Measurements from ENCODE around the gene ZNF22.
A peak's percentile ranks its signal among the peaks of the same experiment; 100 is the strongest.

Gene ZNF22

DNA sequence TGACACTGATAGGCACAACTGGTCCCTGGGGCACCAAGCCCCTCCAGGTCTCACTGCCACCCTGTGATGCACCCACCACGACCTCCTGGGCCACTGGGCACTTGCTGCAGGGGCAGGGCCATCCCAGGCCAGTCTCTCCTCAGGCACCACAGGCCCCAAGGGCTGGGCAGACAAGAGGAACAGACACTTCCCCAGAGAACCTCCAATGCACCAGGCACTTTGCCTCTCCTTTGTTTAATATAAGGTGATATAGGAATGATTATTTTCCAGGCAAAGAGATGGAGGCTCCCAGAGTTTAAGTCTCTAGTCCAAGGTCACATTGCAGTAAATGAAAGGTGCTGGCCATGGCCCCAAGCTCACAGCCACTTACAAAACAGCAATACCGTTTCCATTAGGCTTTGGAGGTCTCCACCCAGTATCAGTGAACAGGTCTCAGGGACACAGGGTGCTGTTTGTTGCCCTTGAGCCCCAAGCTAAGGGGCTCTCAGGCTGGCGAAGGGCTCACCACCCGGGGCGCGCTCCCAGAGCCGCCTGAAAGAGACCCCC lies 26.6 kb upstream of the ZNF22 start:
- peak overlapping the region; percentile 64 for H3K4ac ChIP-seq (ENCODE audit: low read depth, low read length)
- no peak overlapping the region for H2BK5ac ChIP-seq (ENCODE audit: low read length)
- H3K36me3 ChIP-seq (ENCODE audit: control insufficient read depth, insufficient read depth, low read length), result no peaks in the 10 kb centered on the region
- WGBS (ENCODE audit: extremely low coverage, insufficient coverage, low lambda C conversion rate), result no CpG with 5 or more reads among the region's 7 CpGs
- H4K5ac ChIP-seq (ENCODE audit: low read length), result no peak overlapping the region
- peak overlapping the region; percentile 82 for H3K9ac ChIP-seq (ENCODE audit: low read length)
- H3K4me2 ChIP-seq (ENCODE audit: low read length), result peak overlapping the region; percentile 51
- H2AK5ac ChIP-seq (ENCODE audit: low read length), result peak overlapping the region; percentile 18
- no peaks in the 10 kb centered on the region for H3K27me3 ChIP-seq (ENCODE audit: insufficient read depth, low read length, poor library complexity)
- peak overlapping the region; percentile 99 for H3K23ac ChIP-seq (ENCODE audit: low read length)
- H3K4me3 ChIP-seq (ENCODE audit: low read length), result no peak overlapping the region
- no peak for DNase-seq
- H3K79me2 ChIP-seq (ENCODE audit: control insufficient read depth, insufficient read depth, low read length), result no peaks in the 10 kb centered on the region
- H3K79me1 ChIP-seq (ENCODE audit: low read length), result no peaks in the 10 kb centered on the region
- H4K8ac ChIP-seq (ENCODE audit: low read depth, low read length), result no peak overlapping the region
- H2BK120ac ChIP-seq (ENCODE audit: low read depth, low read length), result no peak overlapping the region
- H3K56ac ChIP-seq (ENCODE audit: low read length), result peak overlapping the region; percentile 94
- H2BK15ac ChIP-seq (replicated peaks; ENCODE audit: low read depth), result no peak overlapping the region
- H3K27ac ChIP-seq (ENCODE audit: low read depth, low read length), result no peak overlapping the region
- H3K18ac ChIP-seq (ENCODE audit: low read length), result peak overlapping the region; percentile 44
- H3K4me1 ChIP-seq (ENCODE audit: control insufficient read depth, low read depth, low read length), result peaks cover 15% of the 10 kb centered on the region

- Histone ChIP-seq H3K56ac (ENCODE audit: low read length) (peak overlapping the region; percentile 94), H3K18ac (ENCODE audit: low read length) (peak overlapping the region; percentile 51), H3K4me3 (ENCODE audit: low read length) (peak overlapping the region; percentile 46), H3K4me1 (ENCODE audit: control insufficient read depth, low read depth, low read length) (peaks cover 17% of the 10 kb centered on the region), H4K8ac (ENCODE audit: low read depth, low read length) (no peak overlapping the region), H3K79me2 (ENCODE audit: control insufficient read depth, insufficient read depth, low read length) (no peaks in the 10 kb centered on the region), H3K27ac (ENCODE audit: low read depth, low read length) (peak overlapping the region; percentile 64), H2BK120ac (ENCODE audit: low read depth, low read length) (no peak overlapping the region), H3K23ac (ENCODE audit: low read length) (peak overlapping the region; percentile 99), H3K27me3 (ENCODE audit: insufficient read depth, low read length, poor library complexity) (no peaks in the 10 kb centered on the region), H3K79me1 (ENCODE audit: low read length) (no peaks in the 10 kb centered on the region), H3K9ac (ENCODE audit: low read length) (peak overlapping the region; percentile 82), H4K5ac (ENCODE audit: low read length) (no peak overlapping the region), H3K4ac (ENCODE audit: low read depth, low read length) (peak overlapping the region; percentile 64), H2AK5ac (ENCODE audit: low read length) (no peak overlapping the region), H3K36me3 (ENCODE audit: control insufficient read depth, insufficient read depth, low read length) (no peaks in the 10 kb centered on the region), H3K4me2 (ENCODE audit: low read length) (peak overlapping the region; percentile 61), H2BK15ac (replicated peaks; ENCODE audit: low read depth) (no peak overlapping the region), H2BK5ac (ENCODE audit: low read length) (peak overlapping the region; percentile 54)
- peak; percentile 78 for DNase-seq
- WGBS (ENCODE audit: extremely low coverage, insufficient coverage, low lambda C conversion rate), result no CpG with 5 or more reads among the region's 46 CpGs
Observed at GRCh38 chr10:44974628-44975430, 25.9 kb upstream of the ZNF22 start.

DNA sequence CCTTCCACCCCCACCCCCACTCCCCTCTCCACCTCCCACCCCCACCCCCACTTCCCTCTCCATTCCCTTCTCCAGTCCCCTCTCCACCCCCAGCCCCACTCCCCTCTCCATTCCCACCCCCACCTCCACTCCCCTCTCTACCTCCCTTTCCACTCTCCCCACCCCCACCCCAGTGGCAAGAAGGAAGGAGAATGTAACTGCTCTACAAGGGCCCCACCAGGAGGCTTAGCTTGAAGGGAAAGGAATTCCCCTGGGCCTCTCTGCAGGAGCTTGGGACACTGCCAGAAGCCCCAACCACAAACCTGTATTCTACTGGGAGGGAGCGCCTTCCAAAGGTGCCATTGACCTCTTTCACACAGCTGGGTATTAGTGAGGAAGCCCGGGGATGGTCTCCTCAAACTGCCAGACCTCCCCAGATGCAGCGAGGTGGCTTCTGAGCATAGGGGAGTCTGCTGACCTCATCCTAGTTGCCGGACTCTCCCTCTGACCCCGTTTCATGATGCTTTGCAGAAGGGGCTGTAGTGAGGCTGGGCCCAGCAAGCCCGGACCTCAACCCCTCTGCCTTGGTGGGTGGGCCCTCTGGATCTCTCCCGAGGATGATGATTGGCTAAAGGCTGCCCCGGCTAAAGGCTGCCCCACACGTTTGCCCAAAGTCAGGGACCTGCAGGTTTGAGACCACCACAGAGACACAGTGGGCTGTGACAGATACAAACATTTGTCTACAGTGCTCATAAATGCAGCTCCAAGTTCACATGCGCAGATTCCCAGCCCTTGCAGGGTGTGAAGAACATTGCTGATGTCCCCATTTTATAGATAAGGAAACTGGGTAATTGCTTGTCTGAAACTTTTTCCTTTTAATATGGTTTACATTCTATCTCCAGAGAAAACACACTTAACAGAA lies 25.0 kb upstream of the ZNF22 start:
- no peak overlapping the region for H2BK5ac ChIP-seq (ENCODE audit: low read length)
- H3K36me3 ChIP-seq (ENCODE audit: control insufficient read depth, insufficient read depth, low read length), result no peaks in the 10 kb centered on the region
- no peaks in the 10 kb centered on the region for H3K79me2 ChIP-seq (ENCODE audit: control insufficient read depth, insufficient read depth, low read length)
- H3K23ac ChIP-seq (ENCODE audit: low read length), result no peak overlapping the region
- no peak overlapping the region for H4K5ac ChIP-seq (ENCODE audit: low read length)
- WGBS (ENCODE audit: extremely low coverage, insufficient coverage, low lambda C conversion rate), result no CpG with 5 or more reads among the region's 10 CpGs
- no peak overlapping the region for H2AK5ac ChIP-seq (ENCODE audit: low read length)
- no peak overlapping the region for H3K4me3 ChIP-seq (ENCODE audit: low read length)
- H3K56ac ChIP-seq (ENCODE audit: low read length), result peak overlapping the region; percentile 58
- no peaks in the 10 kb centered on the region for H3K79me1 ChIP-seq (ENCODE audit: low read length)
- peak; percentile 90 for DNase-seq
- H3K4me2 ChIP-seq (ENCODE audit: low read length), result peak overlapping the region; percentile 9
- no peak overlapping the region for H3K9ac ChIP-seq (ENCODE audit: low read length)
- H3K18ac ChIP-seq (ENCODE audit: low read length), result no peak overlapping the region
- H2BK120ac ChIP-seq (ENCODE audit: low read depth, low read length), result no peak overlapping the region
- H2BK15ac ChIP-seq (replicated peaks; ENCODE audit: low read depth), result no peak overlapping the region
- H3K27me3 ChIP-seq (ENCODE audit: insufficient read depth, low read length, poor library complexity), result no peaks in the 10 kb centered on the region
- H3K4me1 ChIP-seq (ENCODE audit: control insufficient read depth, low read depth, low read length), result peaks cover 17% of the 10 kb centered on the region
- H4K8ac ChIP-seq (ENCODE audit: low read depth, low read length), result no peak overlapping the region
- H3K4ac ChIP-seq (ENCODE audit: low read depth, low read length), result no peak overlapping the region
- peak overlapping the region; percentile 68 for H3K27ac ChIP-seq (ENCODE audit: low read depth, low read length)

DNA sequence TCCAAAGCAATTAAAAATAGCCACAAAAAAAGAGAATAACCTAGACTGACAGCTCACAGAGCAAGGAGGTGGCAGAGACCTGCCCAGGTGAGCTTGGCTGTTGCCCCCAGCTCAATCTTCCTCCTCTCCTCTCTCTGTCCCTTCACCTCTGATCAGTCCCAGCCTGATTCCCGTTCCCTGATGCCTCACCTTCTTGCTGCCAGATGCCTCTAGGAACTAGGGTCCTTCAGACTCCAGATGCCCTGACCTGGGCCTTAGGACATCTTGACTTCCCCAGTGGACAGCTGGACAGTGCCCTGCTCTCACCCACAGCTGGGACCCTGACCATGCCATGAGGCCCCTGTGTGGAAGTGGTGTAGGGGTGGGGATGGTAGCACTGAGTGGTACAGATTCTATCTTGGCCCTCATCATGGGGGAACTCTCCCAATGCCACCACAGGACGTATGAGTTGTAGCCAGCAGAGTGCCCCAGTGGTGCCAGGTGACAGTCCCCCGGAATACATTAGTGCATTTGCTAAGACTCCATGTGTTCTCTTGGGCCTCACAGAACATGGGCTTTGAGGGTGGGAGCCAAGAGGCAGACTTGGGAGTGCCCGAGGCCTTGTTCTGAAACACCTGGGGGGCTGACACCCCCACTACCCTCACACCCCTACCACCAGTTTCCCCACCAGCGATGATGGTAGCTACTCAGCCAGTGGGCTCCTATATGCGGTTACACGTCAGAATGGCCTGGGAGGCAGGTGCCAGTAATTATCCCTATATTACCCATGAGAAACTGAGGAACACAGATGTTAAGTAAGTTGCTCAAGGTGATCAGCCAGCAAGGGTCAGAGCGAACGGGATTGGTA lies 24.1 kb upstream of the ZNF22 start:
- Histone ChIP-seq H3K4me3 (ENCODE audit: low read length) (no peak overlapping the region), H2BK120ac (ENCODE audit: low read depth, low read length) (no peak overlapping the region), H2BK5ac (ENCODE audit: low read length) (no peak overlapping the region), H3K4me2 (ENCODE audit: low read length) (no peak overlapping the region), H4K5ac (ENCODE audit: low read length) (no peak overlapping the region), H3K79me2 (ENCODE audit: control insufficient read depth, insufficient read depth, low read length) (no peaks in the 10 kb centered on the region), H3K18ac (ENCODE audit: low read length) (no peak overlapping the region), H3K23ac (ENCODE audit: low read length) (no peak overlapping the region), H3K4me1 (ENCODE audit: control insufficient read depth, low read depth, low read length) (peaks cover 17% of the 10 kb centered on the region), H3K27ac (ENCODE audit: low read depth, low read length) (no peak overlapping the region), H3K36me3 (ENCODE audit: control insufficient read depth, insufficient read depth, low read length) (no peaks in the 10 kb centered on the region), H3K27me3 (ENCODE audit: insufficient read depth, low read length, poor library complexity) (no peaks in the 10 kb centered on the region), H3K56ac (ENCODE audit: low read length) (no peak overlapping the region), H3K4ac (ENCODE audit: low read depth, low read length) (no peak overlapping the region), H4K8ac (ENCODE audit: low read depth, low read length) (no peak overlapping the region), H2AK5ac (ENCODE audit: low read length) (peak overlapping the region; percentile 53), H3K79me1 (ENCODE audit: low read length) (no peaks in the 10 kb centered on the region), H3K9ac (ENCODE audit: low read length) (no peak overlapping the region), H2BK15ac (replicated peaks; ENCODE audit: low read depth) (peak overlapping the region; percentile 0)
- DNase-seq, result no peak
- WGBS (ENCODE audit: extremely low coverage, insufficient coverage, low lambda C conversion rate), result no CpG with 5 or more reads among the region's 9 CpGs
